ENCODE results near the gene DLK2. TPM values are rescaled to one million over a fixed set of nuclear protein-coding genes. Genes with fewer than 3 reads are reported as not detected.

The DLK2 gene
- total and polyA plus RNA-seq, 2 of the 13 experiments (the other 11 are each of a cell fraction or from before 2014, with no cell fraction given): 1.2 to 3.8 TPM

DNA sequence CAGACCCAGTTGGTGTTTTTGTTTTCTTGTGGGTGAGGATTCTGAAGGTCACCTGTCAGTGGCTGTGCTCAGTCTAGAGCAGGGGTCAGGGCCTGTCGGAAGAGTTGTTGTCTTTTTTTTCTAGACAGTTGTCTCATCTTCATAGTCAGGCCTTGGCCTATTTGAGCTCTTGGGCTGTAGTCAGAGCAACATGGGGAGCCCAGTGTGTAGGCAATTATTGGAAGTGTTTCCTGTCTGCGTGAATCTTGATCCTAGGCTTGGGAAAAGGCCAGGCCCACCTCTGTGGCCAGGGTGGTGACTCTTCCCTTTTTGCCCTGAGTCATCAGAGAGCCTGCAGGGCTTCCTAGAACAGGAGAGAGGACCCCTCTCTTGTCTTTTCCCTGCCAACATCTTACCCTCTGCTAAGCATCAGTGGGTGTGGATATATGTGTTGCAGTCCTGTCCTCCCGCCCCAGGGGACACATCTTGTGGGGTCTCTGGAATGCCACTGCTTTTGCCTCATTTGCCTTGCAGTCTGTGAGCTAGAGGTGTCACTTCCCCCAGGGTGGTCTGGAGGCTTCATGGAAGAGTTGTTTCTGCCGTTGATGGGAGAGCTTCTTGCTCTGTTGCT lies 33.4 kb upstream of the DLK2 start (continued):
- TF ChIP-seq, protein P1, sequence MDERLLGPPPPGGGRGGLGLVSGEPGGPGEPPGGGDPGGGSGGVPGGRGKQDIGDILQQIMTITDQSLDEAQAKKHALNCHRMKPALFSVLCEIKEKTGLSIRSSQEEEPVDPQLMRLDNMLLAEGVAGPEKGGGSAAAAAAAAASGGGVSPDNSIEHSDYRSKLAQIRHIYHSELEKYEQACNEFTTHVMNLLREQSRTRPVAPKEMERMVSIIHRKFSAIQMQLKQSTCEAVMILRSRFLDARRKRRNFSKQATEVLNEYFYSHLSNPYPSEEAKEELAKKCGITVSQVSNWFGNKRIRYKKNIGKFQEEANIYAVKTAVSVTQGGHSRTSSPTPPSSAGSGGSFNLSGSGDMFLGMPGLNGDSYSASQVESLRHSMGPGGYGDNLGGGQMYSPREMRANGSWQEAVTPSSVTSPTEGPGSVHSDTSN (CRISPR knock-in tag; IDR thresholded peaks at IDR 0.05): 0 out of 2 replicates have a peak, but pooled peaks have one; percentile 24
- TF ChIP-seq ZNF343 (CRISPR knock-in tag; IDR thresholded peaks at IDR 0.05): no peak
- peak; percentile 86 for TF ChIP-seq ELF3 (CRISPR knock-in tag; IDR thresholded peaks at IDR 0.05)
- no peak for TF ChIP-seq UBTF (CRISPR knock-in tag; IDR thresholded peaks at IDR 0.05)
- peak; percentile 93 for TF ChIP-seq RXRB (CRISPR knock-in tag; IDR thresholded peaks at IDR 0.05; ENCODE audit: borderline replicate concordance)
- TF ChIP-seq ZNF614 (CRISPR knock-in tag; IDR thresholded peaks at IDR 0.05; ENCODE audit: borderline replicate concordance): peak; percentile 68
- no peak for TF ChIP-seq KDM5A (IDR thresholded peaks at IDR 0.05; ENCODE audit: borderline replicate concordance, low read length)
- peak; percentile 50 for TF ChIP-seq ZNF501 (CRISPR knock-in tag; IDR thresholded peaks at IDR 0.05)
- no peak for TF ChIP-seq ZNF879 (CRISPR knock-in tag; IDR thresholded peaks at IDR 0.05)
- TF ChIP-seq, protein P2, sequence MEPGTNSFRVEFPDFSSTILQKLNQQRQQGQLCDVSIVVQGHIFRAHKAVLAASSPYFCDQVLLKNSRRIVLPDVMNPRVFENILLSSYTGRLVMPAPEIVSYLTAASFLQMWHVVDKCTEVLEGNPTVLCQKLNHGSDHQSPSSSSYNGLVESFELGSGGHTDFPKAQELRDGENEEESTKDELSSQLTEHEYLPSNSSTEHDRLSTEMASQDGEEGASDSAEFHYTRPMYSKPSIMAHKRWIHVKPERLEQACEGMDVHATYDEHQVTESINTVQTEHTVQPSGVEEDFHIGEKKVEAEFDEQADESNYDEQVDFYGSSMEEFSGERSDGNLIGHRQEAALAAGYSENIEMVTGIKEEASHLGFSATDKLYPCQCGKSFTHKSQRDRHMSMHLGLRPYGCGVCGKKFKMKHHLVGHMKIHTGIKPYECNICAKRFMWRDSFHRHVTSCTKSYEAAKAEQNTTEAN (CRISPR knock-in tag; conservative IDR thresholded peaks at IDR 0.05): no peak
- TF ChIP-seq ETS1 (CRISPR knock-in tag; IDR thresholded peaks at IDR 0.05): no peak
- no peak for TF ChIP-seq ZNF678 (CRISPR knock-in tag; IDR thresholded peaks at IDR 0.05)
- no peak for TF ChIP-seq TMF1 (CRISPR knock-in tag; IDR thresholded peaks at IDR 0.05; ENCODE audit: low read depth)
- TF ChIP-seq, protein P3, sequence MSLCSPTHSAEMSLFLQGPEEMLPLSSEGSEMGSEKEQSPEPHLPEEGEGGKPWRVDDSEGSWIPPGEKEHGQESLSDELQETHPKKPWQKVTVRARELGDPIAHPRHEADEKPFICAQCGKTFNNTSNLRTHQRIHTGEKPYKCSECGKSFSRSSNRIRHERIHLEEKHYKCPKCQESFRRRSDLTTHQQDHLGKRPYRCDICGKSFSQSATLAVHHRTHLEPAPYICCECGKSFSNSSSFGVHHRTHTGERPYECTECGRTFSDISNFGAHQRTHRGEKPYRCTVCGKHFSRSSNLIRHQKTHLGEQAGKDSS (CRISPR knock-in tag; IDR thresholded peaks at IDR 0.05; ENCODE audit: borderline replicate concordance, low read depth): peak; percentile 62; the same call in 1 of the 2 replicates
- no peak for TF ChIP-seq MLLT10 (CRISPR knock-in tag; IDR thresholded peaks at IDR 0.05)
- peak; percentile 61; the same call in 1 of the 2 replicates for TF ChIP-seq TGIF2 (CRISPR knock-in tag; IDR thresholded peaks at IDR 0.05)
- TF ChIP-seq FOXA1 (IDR thresholded peaks at IDR 0.05): no peak
- TF ChIP-seq FOXA1 (CRISPR knock-in tag; IDR thresholded peaks at IDR 0.05): no peak
- TF ChIP-seq STAT6 (CRISPR knock-in tag; IDR thresholded peaks at IDR 0.05; ENCODE audit: borderline replicate concordance): no peak
- TF ChIP-seq STAG1 (CRISPR knock-in tag; IDR thresholded peaks at IDR 0.05): 0 out of 2 replicates have a peak, but pooled peaks have one; percentile 12
- TF ChIP-seq GABPB1 (CRISPR knock-in tag; IDR thresholded peaks at IDR 0.05): no peak
- no peak for TF ChIP-seq RBM22 (optimal IDR thresholded peaks at IDR 0.05; ENCODE audit: low read length)
